IPS-NIHi11 (cell line): ENCODE measurements around the gene CROCC.
"Not testable (repeated sequence)": the region's sequence is repeated elsewhere in the genome, so short reads cannot be mapped to it uniquely, and the experiment has no call there.

Source experiments
- DNase-seq: peaks from one replicate; pipeline ENCODE4 v3.0.0; 2012; ENCODE audit warnings: mixed read lengths, low spot score

CROCC gene

DNA sequence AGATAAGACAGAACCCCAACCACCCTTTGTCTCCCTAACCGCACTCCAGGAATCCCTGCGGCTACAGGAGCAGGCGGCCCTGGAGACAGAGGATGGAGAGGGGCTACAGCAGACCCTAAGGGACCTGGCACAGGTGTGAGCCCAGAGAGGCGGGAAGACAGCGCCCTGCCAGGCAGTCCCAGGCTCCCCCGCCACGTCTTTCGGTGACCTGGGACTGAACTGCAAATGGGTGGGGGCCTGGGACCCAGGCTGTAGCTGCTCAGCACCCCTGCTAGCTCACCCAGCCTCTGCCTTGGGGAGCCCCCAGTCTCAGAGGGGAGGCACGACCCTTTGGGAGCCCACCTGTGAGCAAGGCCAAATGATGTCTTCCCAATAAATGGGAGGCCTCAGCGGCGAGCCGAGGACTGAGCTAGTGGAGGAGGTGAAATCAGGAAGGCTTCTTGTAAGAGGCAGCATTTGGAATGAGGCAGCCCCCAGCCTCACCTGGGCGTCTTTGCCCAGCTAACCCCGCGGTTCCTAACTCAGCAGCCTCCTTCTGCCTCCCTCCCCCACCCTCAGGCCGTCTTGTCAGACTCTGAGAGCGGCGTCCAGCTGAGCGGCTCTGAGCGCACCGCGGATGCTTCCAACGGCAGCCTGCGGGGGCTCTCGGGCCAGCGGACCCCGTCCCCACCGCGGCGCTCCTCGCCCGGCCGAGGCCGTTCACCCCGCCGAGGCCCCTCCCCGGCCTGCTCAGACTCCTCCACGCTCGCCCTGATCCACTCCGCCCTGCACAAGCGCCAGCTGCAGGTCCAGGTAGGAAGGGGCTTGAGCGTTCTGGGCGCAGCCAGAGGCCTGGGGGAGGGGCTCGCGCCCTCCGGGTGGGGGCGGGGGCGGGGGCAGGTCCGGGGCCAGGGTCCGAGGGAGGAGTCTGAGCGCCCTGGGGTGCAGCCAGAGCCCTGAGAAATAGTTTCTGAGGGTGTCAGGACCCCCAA, 16.9 kb downstream of the CROCC start:
- peak; percentile 81 for DNase-seq

DNA sequence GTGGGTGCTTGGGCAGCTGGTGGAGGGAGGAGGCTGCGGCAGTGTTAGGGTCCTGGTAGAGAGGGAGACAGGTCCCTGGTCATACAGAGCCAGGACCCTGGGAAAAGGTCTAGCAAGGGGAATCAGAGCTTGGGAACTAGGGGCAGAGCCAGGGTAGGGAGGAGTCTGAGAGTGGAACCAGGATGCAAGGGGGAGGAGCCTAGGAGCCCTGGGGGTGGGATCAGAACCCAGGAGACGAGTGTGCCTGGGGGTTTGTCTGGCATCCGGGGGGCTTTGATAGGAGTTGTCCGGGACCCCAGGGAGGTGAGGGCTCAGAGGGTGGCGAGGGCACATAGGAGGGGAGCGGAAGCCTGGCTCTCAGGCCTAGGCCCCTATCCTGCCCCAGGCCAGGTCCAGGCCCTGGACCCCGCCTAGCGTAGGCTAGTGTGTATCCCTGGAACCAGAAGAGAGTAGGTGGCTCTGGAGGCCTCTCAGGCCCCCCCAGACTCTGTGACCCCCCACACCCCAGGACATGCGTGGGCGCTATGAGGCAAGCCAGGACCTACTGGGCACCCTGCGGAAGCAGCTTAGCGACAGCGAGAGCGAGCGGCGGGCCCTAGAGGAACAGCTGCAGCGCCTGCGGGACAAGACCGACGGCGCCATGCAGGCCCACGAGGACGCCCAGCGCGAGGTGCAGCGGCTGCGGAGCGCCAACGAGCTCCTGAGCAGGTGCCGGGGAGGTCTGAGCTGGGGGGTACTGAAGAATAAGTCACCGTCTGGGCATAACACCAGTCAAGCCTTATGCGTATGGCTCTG, 17.9 kb downstream of the CROCC start:
- not testable (repeated sequence) for DNase-seq

DNA sequence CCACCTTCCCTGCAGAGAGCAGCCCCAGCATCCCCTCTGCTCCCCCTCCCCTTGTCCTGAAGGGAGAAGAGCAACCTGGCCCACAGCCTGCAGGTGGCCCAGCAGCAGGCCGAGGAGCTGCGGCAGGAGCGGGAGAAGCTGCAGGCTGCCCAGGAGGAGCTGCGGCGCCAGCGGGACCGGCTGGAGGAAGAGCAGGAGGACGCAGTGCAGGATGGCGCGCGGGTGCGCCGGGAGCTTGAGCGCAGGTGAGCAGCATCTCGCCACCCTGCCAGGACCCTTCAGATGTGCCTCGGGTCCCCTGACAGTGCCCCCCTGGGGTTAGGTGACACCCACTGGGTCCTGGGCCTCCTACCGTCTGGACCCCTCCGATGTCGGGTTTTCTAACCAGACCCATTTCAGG, 22.3 kb downstream of the CROCC start:
- no peak for DNase-seq

DNA sequence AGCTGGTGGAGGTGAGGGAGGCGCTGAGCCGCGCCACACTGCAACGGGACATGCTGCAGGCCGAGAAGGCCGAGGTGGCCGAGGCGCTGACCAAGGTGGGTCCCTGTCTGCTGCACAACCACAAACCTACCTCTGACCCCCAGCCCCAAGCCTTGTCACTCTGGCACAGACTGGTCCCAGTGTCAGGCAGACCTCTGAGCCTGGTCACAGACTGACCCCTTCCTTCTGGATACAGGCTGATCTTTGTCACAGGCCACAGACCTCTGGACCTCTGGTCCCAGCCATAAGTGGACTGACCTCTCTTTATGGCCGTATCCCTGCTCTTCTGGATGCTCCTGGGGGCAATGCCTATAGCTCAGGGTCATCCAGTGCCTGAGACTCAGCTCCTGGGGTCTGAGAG, 23.8 kb downstream of the CROCC start:
- DNase-seq = not testable (repeated sequence)

DNA sequence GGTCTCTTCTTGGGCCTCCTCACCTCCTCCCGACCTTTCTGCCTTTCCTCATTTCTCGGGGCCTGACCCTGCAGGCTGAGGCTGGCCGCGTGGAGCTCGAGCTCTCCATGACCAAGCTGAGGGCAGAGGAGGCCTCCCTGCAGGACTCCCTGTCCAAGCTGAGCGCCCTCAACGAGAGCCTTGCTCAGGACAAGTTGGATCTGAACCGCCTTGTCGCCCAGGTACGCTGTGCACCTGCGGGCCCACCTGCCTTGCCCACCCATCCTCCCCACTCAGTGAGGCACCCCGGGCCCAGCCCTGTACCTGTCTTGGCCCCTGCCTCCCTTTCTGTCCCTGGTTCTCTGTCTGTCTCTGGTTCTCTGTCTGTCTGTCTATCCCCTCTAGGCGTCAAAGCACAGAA, 24.5 kb downstream of the CROCC start:
- not testable (repeated sequence) for DNase-seq

DNA sequence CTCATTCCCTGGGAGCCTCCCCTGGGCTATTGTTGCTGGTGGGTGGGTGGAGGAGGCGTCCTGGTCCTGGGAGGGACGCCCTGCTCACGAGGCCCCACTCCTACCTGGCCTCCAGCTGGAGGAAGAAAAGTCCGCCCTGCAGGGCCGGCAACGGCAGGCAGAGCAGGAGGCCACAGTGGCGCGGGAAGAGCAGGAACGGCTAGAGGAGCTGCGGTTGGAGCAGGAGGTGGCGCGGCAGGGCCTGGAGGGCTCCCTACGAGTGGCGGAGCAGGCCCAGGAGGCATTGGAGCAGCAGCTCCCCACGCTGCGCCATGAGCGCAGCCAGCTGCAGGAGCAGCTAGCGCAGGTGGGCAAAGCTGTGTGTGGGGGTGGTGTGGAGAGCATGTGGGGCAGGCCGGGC, 24.9 kb downstream of the CROCC start:
- DNase-seq = no peak

DNA sequence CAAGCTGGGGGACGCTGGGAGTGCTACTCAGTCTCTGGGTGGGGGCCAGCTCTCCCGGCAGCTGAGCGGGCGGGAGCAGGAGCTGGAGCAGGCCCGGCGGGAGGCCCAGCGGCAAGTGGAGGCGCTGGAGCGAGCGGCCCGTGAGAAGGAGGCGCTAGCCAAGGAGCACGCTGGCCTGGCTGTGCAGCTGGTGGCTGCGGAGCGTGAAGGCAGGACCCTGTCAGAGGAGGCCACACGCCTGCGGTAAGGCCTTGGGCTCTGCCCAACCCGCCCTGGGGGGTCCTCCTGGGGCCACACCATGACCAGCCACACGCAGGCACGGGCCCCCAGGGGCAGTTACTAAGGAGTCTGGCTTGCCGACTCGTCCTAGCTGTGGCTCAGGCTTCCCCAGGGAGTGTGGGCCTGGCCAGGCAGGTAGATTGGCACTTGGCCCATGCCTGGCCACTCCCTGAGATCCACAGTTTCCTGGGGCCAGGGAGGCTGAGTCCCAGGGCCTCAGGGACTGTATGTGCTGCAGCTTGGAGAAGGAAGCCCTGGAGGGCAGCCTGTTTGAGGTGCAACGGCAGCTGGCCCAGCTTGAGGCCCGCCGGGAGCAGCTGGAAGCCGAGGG, 26.7 kb downstream of the CROCC start:
- DNase-seq = peak; percentile 74

DNA sequence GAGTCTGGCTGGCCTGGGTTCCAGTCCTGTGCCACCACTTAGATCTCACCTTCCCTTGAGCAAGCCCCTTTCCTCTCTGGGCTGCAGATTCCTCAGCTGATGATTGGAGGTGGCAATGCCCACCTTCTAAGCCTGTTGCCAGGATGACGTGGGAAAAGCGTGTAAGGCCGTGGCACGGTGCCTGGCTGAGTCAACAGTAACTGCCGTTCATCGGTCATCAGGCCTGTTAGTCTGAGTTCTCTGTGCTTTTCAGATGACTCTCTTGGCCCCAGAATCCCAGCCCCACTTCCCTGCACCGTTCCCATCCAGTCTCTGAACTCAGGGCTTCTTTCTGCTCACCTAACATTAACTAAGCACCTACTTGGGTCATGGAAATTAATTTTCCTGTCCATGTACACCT, 27.3 kb downstream of the CROCC start:
- DNase-seq = not testable (repeated sequence)

DNA sequence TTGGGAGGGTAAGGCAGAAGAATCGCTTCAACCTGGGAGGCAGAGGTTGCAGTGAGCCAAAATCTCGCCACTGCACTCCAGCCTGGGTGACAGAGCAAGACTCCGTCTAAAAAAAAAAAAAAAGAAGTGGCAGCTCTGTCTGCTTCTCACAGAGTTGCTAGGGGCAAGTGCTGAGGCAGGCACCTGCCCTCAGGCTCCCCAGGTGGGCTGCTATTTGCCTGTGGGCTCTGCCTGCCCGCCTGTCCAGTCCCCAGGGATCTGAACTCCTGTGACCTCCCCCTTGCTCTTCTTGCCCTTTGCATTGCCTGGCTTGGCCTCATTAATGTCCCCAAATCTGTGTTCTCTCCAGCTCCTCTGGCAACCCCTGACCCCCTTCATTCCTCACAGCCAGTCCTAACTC, 30.6 kb downstream of the CROCC start:
- DNase-seq = not testable (repeated sequence)

DNA sequence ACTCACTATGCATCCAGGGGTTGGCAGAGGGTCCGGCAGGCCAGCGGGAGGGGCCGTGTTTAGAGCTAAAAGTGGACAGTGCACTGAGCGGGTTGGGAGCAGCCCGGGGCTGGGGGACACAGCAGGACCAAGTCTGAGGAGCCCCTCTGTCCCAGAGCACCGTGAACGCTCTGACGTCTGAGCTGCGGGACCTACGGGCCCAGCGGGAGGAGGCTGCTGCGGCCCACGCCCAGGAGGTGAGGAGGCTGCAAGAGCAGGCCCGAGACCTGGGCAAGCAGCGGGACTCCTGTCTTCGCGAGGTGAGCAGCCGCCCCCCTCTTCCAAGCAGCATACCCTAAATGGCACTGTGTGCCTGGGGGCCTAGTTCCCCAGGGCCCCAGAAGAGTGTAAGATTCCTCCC, 32.8 kb downstream of the CROCC start:
- DNase-seq = no peak

DNA sequence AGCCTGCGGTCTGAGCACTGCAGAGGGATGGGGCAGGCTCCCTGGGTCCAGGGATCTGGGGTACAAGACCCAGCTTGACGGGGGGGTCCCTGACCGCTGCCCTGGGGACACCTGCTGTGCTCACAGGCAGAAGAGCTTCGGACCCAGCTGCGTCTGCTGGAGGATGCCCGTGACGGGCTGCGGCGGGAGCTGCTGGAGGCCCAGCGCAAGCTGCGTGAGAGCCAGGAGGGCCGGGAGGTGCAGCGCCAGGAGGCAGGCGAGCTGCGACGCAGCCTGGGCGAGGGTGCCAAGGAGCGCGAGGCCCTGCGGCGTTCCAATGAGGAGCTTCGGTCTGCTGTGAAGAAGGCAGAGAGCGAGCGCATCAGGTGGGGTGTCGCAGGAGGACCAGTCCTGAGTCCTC, 33.5 kb downstream of the CROCC start:
- DNase-seq = no peak

DNA sequence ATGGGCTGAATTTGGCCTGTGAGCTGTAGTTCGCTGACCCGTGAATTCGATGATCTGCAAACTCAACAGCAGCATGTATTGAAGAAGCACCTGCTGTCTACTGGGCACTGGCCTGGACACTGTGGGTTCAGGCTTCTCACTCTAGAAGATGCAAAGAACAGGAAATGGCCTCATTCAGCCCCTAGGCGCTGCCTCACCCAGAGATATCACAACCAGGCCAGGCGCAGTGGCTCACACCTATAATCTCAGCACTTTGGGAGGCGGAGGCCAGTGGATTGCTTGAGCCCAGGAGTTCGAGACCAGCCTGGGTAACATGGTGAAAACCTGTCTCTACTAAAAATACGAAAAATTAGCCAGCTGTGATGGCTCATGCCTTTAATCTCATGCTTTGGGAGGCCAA, 35.0 kb downstream of the CROCC start:
- no peak for DNase-seq

DNA sequence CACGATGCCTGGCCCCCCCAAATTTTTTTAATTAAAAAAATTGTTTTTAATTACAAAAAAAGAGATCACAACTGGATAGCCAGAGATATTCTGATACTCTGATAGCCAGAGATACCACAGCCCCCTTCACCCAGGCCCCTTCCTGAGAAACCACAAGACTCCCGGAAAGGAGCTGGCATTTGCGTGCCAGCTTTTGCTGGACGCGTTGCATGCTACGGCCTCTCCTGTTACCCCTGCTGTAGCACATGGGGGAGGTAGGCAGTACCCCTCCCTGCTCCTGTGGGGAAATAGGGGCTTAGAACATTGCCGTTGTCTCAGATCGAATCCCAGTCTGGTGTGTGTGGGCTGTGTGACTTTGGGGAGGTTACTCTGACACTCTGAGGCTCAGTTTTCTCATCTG, 36.0 kb downstream of the CROCC start:
- DNase-seq = no peak

DNA sequence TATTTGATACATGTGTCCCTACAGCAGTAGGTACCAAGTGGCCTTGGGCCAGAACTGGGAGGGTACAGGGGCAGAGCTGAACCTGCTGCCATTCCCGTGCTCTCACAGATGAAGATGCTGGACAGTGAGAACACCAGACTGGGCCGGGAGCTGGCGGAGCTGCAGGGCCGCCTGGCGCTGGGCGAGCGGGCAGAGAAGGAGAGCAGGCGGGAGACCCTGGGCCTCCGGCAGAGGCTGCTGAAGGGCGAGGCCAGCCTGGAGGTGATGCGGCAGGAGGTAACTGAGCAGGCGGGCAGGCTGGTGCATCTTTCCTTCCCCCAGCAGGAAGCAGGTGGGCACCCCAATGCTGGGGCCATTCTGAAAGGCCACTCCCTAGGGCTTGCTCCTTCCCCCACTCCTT, 36.7 kb downstream of the CROCC start:
- no peak for DNase-seq

DNA sequence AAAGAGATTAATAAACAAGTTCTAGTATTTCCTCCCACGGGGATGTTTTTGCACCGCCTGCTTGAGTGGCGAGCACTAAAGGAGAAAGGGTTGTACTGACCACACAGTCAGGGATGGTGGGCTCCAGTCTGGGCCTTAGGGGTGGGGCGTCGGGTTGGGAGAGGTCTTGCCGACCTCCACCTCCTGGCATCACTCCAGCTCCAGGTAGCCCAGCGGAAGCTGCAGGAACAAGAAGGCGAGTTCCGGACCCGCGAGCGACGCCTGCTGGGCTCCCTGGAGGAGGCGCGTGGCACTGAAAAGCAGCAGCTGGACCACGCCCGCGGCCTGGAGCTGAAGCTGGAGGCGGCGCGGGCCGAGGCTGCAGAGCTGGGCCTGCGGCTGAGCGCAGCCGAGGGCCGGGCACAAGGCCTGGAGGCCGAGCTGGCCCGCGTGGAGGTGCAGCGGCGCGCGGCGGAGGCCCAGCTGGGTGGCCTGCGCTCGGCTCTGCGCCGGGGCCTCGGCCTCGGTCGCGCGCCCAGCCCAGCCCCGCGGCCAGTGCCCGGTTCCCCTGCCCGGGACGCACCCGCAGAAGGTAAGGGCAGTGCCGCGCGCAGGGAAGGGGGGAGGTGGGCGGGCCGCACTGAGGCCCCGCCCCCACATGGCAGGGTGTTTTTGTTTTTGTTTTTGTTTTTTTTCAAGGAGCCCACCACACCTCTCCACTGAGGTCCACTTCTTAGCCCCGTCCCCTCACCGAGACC, 39.0 kb downstream of the CROCC start:
- DNase-seq = peak; percentile 86

DNA sequence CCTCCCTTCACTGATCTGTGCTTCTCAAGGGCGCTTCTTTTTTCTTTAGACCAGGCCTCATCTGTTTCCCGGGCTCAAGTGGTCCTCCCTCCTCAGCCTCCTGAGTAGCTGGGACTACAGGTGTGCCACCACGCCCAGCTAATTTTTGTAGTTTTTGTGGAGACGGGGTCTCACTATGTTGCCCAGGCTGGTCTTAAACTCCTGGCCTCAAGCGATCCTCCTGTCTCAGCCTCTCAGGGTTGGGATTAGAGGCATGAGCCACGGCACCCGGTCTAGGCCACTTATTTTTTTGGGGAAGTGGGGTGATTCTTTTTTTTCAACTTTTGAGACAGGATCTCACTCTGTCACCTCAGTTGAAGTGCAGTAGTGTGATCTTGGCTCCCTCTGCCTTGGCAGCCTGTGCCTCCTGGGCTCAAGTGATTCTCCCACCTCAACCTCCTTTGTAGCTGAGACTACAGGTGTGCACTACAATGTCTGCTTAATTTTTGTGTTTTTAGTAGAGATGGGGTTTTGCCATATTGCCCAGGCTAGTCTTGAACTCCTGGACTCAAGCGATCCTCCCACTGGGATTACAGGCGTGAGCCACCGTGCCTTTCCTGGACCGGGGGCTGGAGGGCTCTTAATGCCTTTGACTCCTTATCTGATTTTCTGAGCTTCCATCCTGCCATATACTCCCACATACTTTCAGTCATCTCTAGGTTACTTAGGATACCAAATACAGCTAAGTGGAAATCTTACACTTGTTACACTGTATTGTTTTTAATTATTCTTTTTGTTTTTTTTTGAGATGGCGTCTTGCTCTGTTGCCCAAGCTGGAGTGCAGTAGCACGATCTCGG, 39.8 kb downstream of the CROCC start:
- DNase-seq = no peak

DNA sequence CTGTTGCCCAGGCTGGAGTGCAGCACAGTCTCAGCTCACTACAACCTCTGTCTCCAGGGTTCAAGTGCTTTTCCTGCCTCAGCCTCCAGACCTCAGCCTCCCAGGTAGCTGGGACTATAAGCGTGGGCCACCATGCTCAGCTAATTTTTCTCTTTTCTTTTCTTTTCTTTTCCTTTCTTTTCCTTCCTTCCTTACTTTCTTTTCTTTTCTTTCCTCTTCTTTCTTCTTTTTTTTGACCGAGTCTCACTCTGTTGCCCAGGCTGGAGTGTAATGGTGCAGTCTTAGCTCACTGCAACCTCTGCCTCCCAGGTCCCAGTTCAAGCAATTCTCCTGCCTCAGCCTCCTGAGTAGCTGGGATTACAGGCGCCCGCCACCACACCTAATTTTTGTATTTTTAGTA, 42.4 kb downstream of the CROCC start:
- not testable (repeated sequence) for DNase-seq

DNA sequence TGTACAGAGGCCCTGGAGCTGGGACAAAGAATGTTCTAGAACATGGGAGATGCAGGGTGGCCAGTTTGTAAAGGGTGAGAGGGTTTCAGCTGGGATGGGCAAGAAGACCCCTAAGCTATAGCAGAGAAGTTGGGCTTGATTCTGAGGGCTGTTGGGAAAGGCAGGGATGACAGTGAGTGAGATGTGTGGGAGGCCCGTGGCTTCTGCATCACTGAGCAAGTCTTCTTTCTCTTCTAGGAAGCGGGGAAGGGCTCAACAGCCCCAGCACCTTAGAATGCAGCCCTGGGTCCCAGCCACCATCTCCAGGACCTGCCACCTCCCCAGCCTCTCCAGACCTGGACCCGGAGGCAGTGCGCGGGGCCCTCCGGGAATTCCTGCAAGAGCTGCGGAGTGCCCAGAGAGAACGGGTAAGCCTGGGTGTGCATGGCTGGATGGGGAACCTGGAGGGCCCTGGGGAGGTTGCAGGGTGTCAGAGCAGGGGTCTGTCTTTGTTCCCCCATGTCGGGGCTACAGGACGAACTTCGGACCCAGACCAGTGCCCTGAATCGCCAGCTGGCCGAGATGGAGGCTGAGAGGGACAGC, 43.8 kb downstream of the CROCC start:
- no peak for DNase-seq

DNA sequence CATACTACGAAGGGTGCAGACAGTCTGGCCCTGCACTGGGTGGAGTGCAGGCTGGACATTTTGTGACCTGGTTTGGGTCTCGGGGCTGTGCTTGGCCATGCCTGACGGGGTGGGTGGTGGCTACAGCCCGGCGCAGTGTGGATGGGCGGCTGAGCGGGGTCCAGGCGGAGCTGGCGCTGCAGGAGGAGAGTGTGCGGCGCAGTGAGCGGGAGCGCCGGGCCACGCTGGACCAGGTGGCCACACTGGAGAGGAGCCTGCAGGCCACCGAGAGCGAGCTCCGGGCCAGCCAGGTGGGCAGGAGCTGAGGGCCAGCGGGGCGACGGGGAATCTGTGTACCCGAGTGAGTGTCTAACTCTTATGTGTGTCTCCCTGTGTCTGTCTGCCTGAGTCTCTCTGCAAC, 44.6 kb downstream of the CROCC start:
- DNase-seq = no peak

DNA sequence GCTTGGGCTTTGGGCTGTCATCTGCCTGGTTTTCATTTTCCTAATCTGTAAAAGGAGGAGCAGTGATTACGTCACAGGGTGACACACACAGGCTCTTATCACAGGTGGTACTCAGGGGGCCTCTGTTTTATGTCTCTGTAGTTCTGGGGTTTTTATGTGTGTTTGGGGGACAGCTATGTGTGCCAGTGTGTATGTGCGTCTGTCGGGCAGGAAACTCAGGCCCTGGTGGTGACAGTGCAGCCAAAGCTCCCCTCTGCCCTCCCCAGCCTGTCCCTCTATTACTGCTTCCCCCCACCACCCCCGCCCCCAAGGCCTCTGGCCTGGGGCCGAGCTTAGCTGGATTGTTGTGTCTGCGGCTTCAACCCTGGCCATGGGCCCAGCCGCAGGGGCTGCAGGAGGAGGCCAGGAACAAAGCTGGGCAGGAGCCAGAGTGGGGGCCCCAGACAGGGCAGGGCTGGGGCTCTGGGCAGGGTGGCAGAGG, 45.4 kb downstream of the CROCC start:
- no peak for DNase-seq

DNA sequence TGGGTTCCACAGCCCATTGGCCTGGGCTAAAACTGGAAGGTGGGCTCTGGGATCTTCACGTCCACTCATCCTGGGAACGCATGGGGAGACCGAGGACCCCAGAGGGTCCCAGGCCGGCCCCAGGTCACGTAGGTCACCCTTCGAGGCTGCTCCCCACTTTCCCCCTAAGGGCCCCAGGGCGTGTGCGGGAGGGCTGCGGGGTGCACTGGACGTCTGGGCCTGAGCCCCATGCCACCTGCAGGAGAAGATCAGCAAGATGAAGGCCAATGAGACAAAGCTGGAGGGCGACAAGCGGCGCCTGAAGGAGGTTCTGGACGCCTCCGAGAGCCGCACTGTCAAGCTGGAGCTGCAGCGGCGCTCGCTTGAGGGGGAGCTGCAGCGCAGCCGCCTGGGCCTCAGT, 46.2 kb downstream of the CROCC start:
- DNase-seq = no peak
